Measurements from ENCODE around the gene C4orf33.
"Not testable (repeated sequence)": the region's sequence is repeated elsewhere in the genome, so short reads cannot be mapped to it uniquely, and the experiment has no call there.

The C4orf33 gene, protein sequence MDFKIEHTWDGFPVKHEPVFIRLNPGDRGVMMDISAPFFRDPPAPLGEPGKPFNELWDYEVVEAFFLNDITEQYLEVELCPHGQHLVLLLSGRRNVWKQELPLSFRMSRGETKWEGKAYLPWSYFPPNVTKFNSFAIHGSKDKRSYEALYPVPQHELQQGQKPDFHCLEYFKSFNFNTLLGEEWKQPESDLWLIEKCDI

DNA sequence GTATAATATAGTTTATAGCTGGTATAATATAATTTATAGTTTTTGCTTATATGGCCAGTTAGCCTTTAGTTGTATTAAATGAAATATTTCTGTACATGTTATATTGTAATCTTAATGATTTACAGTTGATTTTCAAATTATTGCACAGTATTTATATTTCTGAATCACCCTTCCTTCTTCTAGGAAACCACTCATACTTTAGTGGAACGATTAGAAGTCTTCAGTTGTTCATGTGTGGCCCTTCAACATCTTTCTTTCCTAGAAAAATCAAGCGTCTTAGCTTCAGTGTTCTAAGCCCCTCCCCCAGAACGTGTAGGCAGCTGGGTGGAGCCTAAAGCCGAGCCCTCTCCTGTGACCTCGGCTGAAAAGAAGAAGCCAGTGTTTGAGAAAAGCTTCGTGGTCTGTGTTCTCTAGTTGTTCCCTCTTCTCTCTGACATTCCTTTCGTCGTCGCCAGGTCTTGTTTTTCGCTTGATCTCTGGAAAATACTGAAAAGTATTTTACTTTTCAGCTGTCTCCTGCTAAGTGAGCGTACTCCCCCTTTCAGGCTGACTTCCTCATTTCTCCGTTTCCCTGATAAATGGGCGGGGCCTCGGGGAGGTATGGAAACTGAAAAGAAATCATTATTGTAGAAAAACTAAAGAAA, at the start of gene C4orf33:
Gene C4orf33 (plus strand): TSS at position 342 of the 644 bp plus-strand sequence. CDS start 6,459 bp downstream, outside the sequence.
- peak; percentile 63 to 67 for ATAC-seq

DNA sequence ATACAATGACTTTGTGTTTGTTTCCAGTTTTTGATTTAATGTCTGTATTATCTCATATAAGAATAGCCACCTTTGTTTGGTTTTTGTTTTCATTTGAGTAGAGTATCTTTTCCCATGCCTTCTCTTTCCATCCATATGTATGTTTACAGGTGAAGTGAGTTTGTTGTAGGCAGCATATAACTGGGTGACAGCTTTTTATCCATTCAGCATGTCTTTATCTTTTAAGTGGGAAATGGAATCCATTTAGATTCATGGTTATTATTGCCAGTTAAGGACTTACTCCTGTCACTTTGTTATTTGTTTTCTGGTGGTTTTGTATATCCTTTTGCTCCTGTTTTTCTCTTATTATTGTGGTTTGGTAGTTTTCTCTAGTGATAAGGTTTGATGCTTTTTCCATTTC, 36.9 kb upstream of the C4orf33 start:
- no peak for ATAC-seq

DNA sequence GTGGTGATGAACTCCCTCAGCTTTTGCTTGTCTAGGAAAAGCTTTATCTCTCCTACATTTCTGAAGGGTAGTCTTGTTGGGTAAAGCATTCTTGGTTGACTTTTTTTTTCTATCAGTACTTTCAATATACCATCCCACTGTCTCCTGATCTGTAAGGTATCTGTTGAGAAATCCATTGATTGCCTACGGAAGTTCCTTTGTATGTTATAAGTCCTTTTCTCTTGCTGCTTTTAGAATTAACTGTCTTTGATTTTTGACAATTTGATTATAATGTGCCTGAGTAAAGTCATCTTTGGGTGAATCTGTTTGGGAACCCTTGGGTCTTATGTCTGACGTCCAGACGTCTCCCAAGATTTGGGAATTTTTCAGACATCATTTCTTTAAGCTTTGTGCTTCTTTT, 33.4 kb upstream of the C4orf33 start:
- ATAC-seq = no peak

DNA sequence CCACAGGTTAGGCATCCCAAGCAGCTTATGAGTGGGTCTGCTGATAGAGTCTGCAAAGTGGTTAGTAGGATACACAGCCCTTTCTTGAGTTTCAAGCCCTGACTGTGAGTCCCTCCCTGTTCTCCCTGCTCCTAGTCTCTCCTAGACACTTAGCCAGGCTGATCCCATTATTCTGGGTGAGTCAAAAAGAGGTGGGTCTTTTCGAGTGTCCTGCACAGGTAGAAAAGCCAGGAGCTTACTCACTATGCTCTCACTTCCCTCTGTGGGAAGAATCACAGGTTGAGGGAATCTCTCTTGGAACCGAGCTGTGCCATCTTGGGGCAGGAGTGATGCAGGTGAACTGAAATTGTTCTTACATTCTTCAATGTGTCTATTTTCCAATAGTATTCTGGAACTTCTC, 32.3 kb upstream of the C4orf33 start:
- no peak for ATAC-seq

DNA sequence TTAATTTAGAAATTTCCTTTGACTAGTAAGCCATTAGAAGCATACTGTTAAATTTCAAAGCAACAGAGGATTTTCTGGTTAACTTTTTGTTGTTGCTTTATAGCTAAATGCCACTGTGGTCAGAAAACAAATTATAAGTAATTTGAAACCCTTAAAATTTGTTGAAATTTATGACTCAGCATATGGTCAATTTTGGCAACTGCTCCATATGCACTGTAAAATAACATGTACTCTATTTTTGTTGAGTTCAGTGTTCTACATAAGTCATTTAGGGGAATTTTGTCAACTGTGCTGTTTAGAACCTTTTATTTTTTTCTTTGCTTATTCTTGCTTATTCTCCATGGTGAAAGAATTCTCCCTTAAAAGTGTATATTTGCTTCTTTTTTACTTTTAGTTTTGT, 31.2 kb upstream of the C4orf33 start:
- ATAC-seq = no peak

DNA sequence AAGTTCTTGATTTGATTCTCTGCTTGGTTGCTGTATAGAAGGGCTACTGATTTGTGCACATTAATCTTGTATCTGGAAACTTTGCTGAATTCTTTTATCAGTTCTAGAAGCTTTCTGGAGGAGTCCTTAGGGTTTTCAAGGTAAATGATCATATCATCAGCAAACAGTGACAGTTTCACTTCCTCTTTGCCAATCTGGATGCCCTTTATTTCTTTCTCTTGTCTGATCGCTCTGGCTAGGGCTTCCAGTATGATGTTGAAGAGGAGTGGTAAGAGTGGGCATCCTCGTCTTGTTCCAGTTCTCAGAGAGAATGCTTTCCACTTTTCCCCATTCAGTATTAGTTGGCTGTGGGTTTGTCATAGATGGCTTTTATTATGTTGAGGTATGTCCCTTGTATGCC, 26.4 kb upstream of the C4orf33 start:
- ATAC-seq = not testable (repeated sequence)

DNA sequence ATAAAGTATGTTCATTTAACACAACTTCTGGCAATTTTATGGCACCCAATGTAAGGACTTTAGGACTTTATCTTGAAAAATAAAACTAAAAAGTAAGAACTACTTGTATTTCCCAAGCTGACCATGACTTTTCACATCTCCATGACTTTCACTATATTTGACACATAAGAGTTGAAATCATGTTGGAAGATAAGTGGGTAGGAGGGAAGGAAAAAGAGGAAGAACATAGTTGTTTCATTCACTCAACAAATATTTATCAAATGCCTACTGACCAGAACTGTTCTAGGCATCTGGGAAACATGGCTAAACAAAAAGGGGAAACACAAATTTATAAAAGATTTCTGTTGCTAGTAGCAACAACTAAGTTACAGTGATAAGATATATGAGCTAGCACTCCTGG, 18.6 kb upstream of the C4orf33 start:
- no peak for ATAC-seq

DNA sequence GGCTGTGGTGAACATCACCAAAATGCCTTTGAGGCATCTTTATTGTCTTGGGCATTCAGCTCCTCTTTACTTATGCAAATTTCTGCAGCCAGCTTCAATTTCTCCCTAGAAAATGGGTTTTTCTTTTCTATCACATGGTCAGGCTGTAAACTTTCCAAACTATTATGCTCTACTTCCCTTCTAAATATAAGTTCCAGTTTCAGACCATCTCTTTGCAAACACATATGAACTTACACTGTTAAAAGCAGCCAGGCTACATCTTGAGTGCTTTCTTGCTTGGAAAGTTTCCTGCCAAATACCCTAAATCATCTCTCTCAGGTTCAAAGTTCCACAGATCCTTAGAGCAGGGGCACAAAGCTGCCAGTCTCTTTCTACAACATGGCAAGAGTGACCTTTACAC, 15.8 kb upstream of the C4orf33 start:
- no peak for ATAC-seq

DNA sequence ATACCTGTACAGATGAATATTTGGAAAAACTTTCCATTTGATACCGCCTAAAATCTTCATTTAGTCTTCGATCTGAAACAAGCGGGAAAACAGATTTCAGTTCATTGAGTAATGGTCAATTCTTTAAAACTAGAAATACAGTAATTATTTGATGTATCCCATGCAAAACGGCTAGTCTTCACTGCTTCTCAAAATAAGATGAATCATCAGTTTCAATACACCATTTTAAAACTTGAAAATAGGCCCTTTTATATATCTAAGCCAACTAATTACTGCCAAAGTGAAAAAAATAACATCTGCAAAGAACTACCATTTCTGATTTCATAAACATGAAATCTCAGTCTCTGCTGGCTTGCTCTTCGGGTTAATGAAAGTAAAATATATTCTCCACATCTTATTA, 13.7 kb upstream of the C4orf33 start:
- no peak for ATAC-seq

DNA sequence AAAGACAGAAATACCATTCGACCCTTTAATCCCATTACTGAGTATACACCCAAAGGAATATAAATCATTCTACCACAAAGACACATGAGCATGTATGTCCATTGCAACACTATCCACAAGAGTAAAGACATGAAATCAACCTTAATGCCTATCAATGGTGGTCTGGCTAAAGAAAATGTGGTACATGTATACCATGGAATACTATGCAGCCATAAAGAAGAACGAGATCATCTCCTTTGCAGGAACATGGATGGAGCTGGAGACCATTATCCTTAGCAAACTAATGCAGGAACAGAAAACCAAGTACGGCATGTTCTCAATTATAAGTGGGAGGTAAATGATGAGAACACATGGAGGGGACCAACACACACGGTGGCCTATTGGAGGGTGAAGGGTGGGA, 10.5 kb upstream of the C4orf33 start:
- no peak for ATAC-seq

DNA sequence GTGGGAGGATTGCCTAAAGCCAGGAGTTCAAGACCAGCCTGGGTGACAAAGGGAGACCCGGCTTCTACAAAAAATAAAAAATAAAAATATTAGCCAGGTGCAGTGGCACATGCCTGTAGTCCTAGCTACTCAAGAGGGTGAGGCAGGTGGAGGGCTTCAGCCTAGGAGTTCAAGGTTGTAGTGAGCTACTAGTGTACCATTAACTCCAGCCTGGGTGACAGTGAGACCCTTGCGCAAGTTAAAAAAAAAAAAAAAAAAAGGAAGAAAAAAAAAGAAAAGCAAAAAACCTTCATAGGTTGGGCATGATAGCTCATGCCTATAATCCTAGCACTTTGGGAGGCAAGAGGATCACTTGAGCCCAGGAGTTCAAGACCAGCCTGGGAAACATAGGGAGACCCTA, 8.4 kb upstream of the C4orf33 start:
- ATAC-seq = no peak

DNA sequence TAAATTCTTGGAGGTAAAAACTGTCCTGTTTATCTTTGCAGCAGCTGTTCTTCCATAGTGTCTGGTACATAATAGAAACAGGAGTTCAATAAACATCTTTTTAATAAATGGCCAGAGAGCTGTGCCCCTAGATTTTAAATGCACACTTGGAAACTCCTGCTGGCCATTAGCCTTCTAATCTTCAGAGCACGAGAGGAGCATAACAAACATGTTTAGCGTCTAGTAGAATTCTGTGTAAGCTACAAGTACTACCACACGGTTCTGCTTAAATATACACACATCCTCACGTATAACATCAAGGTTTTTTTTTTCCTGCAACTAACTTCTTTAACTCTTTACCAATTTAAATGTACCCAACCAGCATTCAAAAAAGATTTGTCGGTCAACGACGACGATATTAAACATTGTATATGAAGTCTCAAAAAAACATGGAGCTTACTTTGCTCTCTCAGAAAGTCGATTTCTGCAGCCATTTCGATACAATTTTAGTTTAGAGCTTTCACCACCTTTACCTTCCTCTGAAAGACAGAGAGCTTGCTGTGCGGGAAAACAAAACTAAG, 3.2 kb upstream of the C4orf33 start:
- ATAC-seq = no peak

DNA sequence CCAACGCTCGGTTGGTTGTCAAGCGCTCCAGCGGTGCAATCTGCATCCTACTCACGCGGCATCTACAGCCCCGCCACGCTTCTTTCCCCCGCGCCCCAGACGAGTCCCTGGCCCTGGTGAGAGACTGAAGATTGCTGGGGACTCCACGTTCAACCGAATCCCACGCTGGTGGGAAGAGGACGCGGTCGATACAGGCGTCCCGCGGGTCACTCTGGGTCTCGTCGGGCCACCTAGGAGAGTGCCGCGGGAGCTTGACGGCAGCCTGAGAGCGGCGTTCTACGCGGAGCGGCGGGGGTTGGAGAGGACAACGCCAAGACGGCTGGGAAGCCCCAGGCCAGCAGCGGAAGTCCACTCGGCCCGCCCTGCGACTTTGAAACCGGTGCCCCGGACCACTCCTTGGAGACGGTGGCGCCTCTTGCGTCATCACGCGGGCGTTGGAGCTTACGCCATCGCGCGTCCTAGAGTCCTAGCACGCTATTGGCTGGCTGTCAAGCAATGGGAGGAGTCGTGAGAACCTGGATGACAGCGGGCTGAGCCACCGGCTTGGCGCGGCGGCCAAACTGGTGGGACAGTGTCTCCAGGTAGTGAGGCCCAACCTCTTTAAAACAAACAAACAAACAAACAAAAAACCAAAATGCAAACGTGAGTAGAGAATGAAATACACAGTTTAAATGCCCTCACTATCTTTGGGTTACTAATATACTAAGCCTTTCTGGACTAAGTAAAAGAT, 2.6 kb upstream of the C4orf33 start, which contains the start of gene SCLT1:
Gene SCLT1 (minus strand): TSS at position 349 of the 730 bp plus-strand sequence. CDS start 436 bp downstream, outside the sequence.
- ATAC-seq = peak; percentile 94 to 95

DNA sequence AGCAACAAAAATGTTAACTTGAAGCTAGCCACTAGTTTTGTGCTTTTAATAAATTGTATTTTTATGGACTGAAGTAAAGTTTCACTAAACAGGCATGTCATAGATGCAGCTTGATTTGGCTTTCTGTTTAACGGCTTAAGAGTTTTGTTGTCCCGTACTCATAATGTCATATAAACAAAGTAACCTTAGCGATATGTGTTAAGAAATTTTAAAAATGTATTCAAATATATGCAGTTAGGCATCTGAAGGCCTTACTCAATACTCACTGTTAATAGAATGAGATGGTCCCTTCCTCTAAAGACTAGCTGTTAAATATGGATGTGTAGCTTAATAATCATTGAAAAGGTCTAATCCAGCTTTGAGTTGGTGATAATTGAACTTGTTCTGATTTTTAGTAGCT, 1.6 kb upstream of the C4orf33 start:
- ATAC-seq = no peak

DNA sequence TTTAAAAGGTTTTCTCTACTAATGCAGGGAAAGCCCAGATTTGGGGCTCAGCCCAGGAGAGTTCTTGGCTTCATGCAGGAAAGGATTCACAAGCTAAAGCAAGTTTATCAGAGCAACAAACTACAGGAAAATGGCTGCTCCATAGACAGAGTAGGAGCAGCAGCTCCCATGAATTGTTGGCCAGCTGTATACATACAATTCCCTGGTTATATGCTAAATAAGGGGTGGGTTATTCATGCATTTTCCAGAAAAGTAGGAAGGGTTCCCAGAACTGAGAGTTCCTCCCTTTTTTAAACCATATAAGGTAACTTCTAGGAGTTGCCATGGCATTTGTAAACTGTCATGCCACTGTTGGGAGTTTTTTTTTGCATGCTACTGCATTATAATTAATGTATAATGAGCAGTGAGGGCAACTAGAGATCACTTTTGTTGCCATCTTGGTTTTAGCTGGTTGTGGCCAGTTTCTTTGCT, 2.6 kb downstream of the C4orf33 start:
- no peak for ATAC-seq

DNA sequence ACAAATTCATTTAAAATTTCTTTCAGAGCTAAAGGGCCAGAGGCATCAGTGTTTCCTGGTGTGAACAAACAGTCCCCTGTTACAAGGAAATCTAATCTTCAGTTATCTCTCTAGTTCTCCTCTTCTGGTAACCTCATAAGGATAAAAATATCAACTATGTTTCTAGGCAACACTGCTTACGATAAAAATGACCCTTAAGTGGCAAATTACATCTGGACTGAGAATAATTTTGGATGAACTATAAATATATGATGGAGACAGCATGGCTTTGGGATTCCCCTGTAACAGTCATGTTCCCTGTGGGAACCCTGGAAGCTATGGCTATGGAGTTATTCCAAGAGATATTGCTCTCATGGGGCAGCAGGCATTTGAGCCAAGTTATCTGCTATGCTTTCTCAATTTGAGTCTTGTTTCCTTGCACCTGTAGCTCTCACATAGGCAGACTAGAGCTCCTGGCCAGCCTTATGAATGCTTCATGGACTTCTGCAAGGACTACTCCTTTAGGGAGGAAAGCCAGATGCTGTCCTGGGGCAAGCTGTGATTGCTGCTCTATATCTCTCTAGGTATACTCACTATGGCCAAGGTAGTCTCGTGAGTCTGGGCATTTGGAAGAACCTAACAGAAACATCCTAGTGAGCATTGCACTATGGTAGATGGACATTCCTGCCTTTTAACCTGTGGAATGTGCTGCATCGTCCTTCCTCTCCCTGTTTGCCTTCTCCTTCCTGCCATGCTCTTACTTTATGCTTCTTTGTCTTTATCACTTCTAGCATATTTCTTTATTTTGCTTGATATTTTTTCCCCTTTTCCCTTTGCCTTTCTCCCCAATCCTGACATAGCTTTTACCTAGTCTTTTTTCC, 14.2 kb downstream of the C4orf33 start:
- no peak for ATAC-seq

DNA sequence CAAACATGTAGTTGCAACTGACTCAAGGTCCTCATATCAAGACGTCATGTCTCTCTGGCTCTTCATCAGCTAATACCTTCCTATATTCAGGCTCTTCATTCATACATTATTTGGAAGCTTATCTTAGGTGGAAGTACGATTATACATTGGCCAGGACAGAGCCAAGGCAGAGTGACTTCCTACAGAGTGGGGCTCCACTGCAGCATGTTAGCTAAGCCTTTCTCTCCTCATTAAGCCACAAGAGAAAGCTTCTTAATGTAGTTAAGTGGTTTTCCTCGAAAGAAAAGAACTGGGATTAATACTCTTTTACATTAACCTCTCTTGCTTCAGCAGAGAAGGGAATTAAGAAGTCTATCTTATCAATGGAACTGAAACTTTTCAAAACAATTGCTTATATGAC, 15.0 kb downstream of the C4orf33 start:
- ATAC-seq = no peak

DNA sequence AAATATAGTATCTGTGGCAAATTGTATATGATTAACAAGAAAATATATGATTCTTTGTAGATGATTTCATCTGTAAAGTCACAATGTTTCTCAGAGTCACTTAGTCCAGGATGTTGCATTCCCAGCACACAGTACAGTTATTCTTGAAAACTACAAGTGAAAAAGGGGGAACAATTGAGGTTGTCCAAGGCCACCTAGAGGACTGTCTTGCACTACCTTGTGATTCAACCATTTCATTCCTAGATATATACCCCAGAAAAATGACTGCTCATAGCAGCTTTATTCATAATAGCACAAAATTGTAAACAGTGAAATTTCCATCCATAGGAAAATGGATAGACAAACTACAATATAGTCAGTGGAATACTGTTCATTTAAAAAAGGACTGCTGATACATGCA, 16.0 kb downstream of the C4orf33 start:
- no peak for ATAC-seq

DNA sequence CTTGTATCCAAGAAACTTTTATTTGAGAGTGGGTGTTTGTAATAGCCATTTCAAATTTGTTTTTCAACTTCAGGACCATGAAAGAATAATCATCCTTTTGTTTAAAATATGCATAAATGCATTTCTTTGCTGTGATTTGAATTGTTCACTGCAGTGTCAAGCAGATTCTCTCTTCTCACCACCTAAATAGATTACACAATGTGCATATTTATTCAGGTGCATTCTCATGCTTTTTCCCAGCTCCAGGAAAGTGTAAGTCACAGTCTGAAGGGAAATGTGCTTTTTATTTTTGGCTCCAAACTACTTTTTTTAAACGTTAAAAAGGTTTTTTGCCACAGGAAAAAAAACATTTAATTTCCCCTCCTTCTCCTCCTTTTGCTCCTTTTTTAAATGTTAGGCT, 17.5 kb downstream of the C4orf33 start:
- no peak for ATAC-seq

DNA sequence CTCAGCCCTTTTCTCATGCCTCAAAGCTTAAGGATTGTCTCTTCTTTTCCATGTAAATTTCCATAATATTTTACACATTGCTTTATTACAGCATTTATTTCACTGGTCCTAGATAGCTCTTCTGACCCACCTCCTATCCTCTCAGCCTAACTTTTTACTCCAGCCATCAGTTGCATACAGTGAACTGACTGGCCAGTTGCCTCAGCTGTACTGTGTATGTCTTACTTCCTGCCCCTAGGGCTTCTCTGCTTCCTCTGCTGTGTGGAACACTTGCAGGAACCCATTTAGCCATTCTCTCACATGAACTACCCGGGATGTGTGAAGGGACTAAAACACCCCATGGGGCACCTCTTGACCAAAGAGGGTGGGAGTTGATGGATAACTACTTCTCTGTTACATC, 18.0 kb downstream of the C4orf33 start:
- no peak for ATAC-seq

DNA sequence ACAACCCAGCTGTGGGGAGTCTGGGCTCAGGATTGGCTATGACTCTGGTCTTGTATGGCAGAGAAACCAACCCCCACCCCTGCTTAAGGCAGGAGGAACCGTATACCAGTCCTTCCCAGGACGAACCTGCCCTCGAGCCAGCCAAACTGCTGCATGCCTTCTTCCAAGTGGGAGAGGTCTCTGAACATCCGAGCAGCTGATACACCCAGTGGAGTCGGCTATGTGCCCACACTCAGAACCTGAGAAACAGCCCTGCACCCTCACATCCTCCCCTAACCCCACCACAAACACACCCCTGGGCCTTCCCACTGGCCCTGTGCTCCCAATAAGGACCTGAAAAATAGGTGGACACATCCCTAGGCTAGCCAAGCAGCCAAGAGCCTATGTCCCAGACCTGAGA, 21.8 kb downstream of the C4orf33 start:
- no peak for ATAC-seq

DNA sequence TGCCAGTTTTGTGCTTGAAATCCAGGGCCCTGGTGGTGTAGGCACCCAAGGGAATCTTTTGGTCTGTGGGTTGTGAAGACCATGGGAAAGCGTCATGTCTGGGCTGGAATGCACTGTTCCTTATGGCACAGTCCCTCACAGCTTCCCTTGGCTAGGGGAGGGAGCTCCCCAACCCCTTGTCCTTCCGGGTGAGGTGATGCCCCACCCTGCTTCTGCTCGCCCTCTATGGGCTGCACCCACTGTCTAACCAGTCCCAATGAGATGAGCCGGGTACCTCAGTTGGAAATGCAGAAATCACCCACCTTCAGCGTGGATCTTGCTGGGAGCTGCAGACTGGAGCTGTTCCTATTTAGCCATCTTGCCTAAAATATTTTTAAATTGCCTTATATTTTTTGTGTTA, 30.7 kb downstream of the C4orf33 start:
- ATAC-seq = not testable (repeated sequence)

DNA sequence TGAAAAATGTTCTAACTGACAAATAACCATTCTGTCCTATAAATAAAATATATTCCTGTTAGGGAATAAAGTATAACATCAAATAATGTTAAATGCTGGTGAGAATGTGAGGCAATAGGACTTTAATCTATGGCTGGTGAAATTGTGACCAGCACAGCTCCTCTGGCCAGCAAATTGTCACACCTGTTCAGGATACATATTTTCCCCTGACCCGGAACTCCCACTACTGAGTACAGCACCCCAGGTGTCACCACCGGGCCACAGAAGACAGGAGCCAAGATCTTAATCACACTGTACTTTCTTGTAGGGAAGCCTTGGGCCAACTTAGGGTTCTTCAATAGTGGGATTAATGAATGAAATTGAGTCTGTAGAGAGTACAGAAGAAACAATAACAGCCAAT, 33.2 kb downstream of the C4orf33 start:
- ATAC-seq = no peak

Data from activated CD4-positive, CD25-positive, alpha-beta regulatory T cell treated with anti-CD3 and anti-CD28 coated beads, Interleukin-2, amount 50 U/mL, for 24 hours (primary cell).